ELF-1 (cell line): ENCODE data around the gene TAF11L7.
"Not testable (repeated sequence)": the region's sequence is repeated elsewhere in the genome, so short reads cannot be mapped to it uniquely, and the experiment has no call there.

Experiments
- DNase-seq: peaks from one replicate; pipeline ENCODE4 v3.0.0-alpha.2; 2016; ENCODE audit warnings: low read depth, low spot score

The TAF11L7 gene

GRCh38 chr5:17585658-17586057, at the start of gene TAF11L7:
Gene TAF11L7, minus strand, starts transcription at chr5:17585758.
- not testable (repeated sequence) for DNase-seq

- no peak for DNase-seq
Measured at GRCh38 chr5:17634160-17634559, 48.6 kb upstream of the TAF11L7 start, which contains the start of gene TAF11L14. Gene TAF11L14, plus strand, starts transcription at chr5:17634460.

- not testable (repeated sequence) for DNase-seq
Measured at GRCh38 chr5:17631788-17632187, 46.2 kb upstream of the TAF11L7 start, which contains the start of gene TAF11L13. Gene TAF11L13, plus strand, starts transcription at chr5:17632088.

GRCh38 chr5:17625686-17626085, 40.1 kb upstream of the TAF11L7 start:
- no peak for DNase-seq

- DNase-seq: peak; percentile 38
Measured at GRCh38 chr5:17620627-17621026, 35.1 kb upstream of the TAF11L7 start.

- no peak for DNase-seq
Measured at GRCh38 chr5:17619354-17619753, 33.8 kb upstream of the TAF11L7 start.

GRCh38 chr5:17614872-17615605, 29.5 kb upstream of the TAF11L7 start:
- no peak for DNase-seq

- DNase-seq: not testable (repeated sequence)
Measured at GRCh38 chr5:17610092-17610491, 24.5 kb upstream of the TAF11L7 start, which contains the start of gene TAF11L12. Gene TAF11L12, plus strand, starts transcription at chr5:17610392.

- DNase-seq: not testable (repeated sequence)
Measured at GRCh38 chr5:17607461-17607860, 21.9 kb upstream of the TAF11L7 start.

- DNase-seq: no peak
Measured at GRCh38 chr5:17604951-17605350, 19.4 kb upstream of the TAF11L7 start.

GRCh38 chr5:17603880-17604279, 18.3 kb upstream of the TAF11L7 start, which contains the start of gene TAF11L11:
Gene TAF11L11, plus strand, starts transcription at chr5:17604183.
- DNase-seq: not testable (repeated sequence)

- not testable (repeated sequence) for DNase-seq
Measured at GRCh38 chr5:17597728-17598127, 12.2 kb upstream of the TAF11L7 start, which contains the start of gene TAF11L10. Gene TAF11L10, minus strand, starts transcription at chr5:17597828.

GRCh38 chr5:17594255-17594654, 8.7 kb upstream of the TAF11L7 start, which contains the start of gene TAF11L9:
Gene TAF11L9, minus strand, starts transcription at chr5:17594394.
- DNase-seq: not testable (repeated sequence)

- DNase-seq: not testable (repeated sequence)
Measured at GRCh38 chr5:17590860-17591259, 5.3 kb upstream of the TAF11L7 start, which contains the start of gene TAF11L8. Gene TAF11L8, minus strand, starts transcription at chr5:17590960.
